Stimulated activated memory B cell treated with anti-CD40 and anti-IgM and Interleukin-4, amounts not matched to agents 10 μg/mL and 1 μg/mL and 100 μg/mL, for 72 hours (primary cell): ENCODE results near the gene SLC38A11.
"Not testable (repeated sequence)": the region's sequence is repeated elsewhere in the genome, so short reads cannot be mapped to it uniquely, and the experiment has no call there.

Experiments used
- ATAC-seq: fragments of 150-1000 bp; cut with Tn5 transposase; 2 replicates; pipeline ENCODE4 v1.10.0; 2021
- H3K27ac Mint-ChIP-seq: one replicate; pipeline ENCODE4 v1.8.0; 2022; ENCODE audit warnings: mild to moderate bottlenecking, mixed read lengths
- H3K27me3 Mint-ChIP-seq: one replicate; pipeline ENCODE4 v1.8.0; 2022; ENCODE audit warnings: mixed read lengths
- H3K36me3 Mint-ChIP-seq: one replicate; pipeline ENCODE4 v1.8.0; 2022; ENCODE audit warnings: mixed read lengths
- H3K4me1 Mint-ChIP-seq: one replicate; pipeline ENCODE4 v1.8.0; 2022; ENCODE audit warnings: mixed read lengths
- H3K4me3 Mint-ChIP-seq: one replicate; pipeline ENCODE4 v1.8.0; 2022; ENCODE audit warnings: mild to moderate bottlenecking, moderate library complexity, mixed read lengths
- H3K9me3 Mint-ChIP-seq: one replicate; pipeline ENCODE4 v1.8.0; 2022; ENCODE audit warnings: mixed read lengths

SLC38A11 gene

GRCh38 chr2:164882276-164882675 is 73.0 kb downstream of the SLC38A11 start:
- H3K27me3 Mint-ChIP-seq = no peaks in the 10 kb centered on the region
- no peak overlapping the region for H3K4me3 Mint-ChIP-seq
- H3K9me3 Mint-ChIP-seq = no peaks in the 10 kb centered on the region
- H3K4me1 Mint-ChIP-seq = peaks cover 11% of the 10 kb centered on the region
- no peaks in the 10 kb centered on the region for H3K36me3 Mint-ChIP-seq
- no peak overlapping the region for H3K27ac Mint-ChIP-seq
- no peak for ATAC-seq

GRCh38 chr2:164881524-164881923 is 73.8 kb downstream of the SLC38A11 start:
- no peaks in the 10 kb centered on the region for H3K36me3 Mint-ChIP-seq
- ATAC-seq = no peak
- no peaks in the 10 kb centered on the region for H3K27me3 Mint-ChIP-seq
- peak overlapping the region; percentile 48 for H3K27ac Mint-ChIP-seq
- peaks cover 18% of the 10 kb centered on the region for H3K4me1 Mint-ChIP-seq
- H3K9me3 Mint-ChIP-seq = no peaks in the 10 kb centered on the region
- no peak overlapping the region for H3K4me3 Mint-ChIP-seq

GRCh38 chr2:164879901-164880535 is 75.3 kb downstream of the SLC38A11 start:
- ATAC-seq = no peak
- no peaks in the 10 kb centered on the region for H3K27me3 Mint-ChIP-seq
- no peak overlapping the region for H3K4me3 Mint-ChIP-seq
- H3K27ac Mint-ChIP-seq = no peak overlapping the region
- H3K36me3 Mint-ChIP-seq = no peaks in the 10 kb centered on the region
- peaks cover 19% of the 10 kb centered on the region for H3K4me1 Mint-ChIP-seq
- no peaks in the 10 kb centered on the region for H3K9me3 Mint-ChIP-seq

- no peak for ATAC-seq
- no peak overlapping the region for H3K27ac Mint-ChIP-seq
- H3K4me1 Mint-ChIP-seq = peaks cover 19% of the 10 kb centered on the region
- no peaks in the 10 kb centered on the region for H3K27me3 Mint-ChIP-seq
- no peaks in the 10 kb centered on the region for H3K36me3 Mint-ChIP-seq
- H3K9me3 Mint-ChIP-seq = no peaks in the 10 kb centered on the region
- no peak overlapping the region for H3K4me3 Mint-ChIP-seq
Measured at GRCh38 chr2:164877927-164878326, 77.4 kb downstream of the SLC38A11 start.

- Mint-ChIP-seq H3K9me3 (no peaks in the 10 kb centered on the region), H3K27ac (peak overlapping the region; percentile 67), H3K4me1 (peaks cover 19% of the 10 kb centered on the region), H3K27me3 (no peaks in the 10 kb centered on the region), H3K36me3 (no peaks in the 10 kb centered on the region), H3K4me3 (no peak overlapping the region)
- ATAC-seq = peak; percentile 39
Measured at GRCh38 chr2:164877169-164877568, 78.2 kb downstream of the SLC38A11 start.

GRCh38 chr2:164875334-164876205 is 79.8 kb downstream of the SLC38A11 start:
- no peaks in the 10 kb centered on the region for H3K27me3 Mint-ChIP-seq
- no peaks in the 10 kb centered on the region for H3K9me3 Mint-ChIP-seq
- H3K36me3 Mint-ChIP-seq = no peaks in the 10 kb centered on the region
- no peak for ATAC-seq
- H3K4me3 Mint-ChIP-seq = no peak overlapping the region
- no peak overlapping the region for H3K27ac Mint-ChIP-seq
- peaks cover 13% of the 10 kb centered on the region for H3K4me1 Mint-ChIP-seq

GRCh38 chr2:164873210-164873908 is 82.0 kb downstream of the SLC38A11 start:
- H3K4me1 Mint-ChIP-seq = peaks cover 23% of the 10 kb centered on the region

GRCh38 chr2:164871404-164871803 is 83.9 kb downstream of the SLC38A11 start:
- no peak for ATAC-seq
- Mint-ChIP-seq H3K27ac (no peak overlapping the region), H3K4me3 (no peak overlapping the region), H3K4me1 (peaks cover 24% of the 10 kb centered on the region), H3K36me3 (no peaks in the 10 kb centered on the region), H3K27me3 (no peaks in the 10 kb centered on the region), H3K9me3 (no peaks in the 10 kb centered on the region)

More at GRCh38 chr2:164873210-164873908, 82.0 kb downstream of the SLC38A11 start:
- no peaks in the 10 kb centered on the region for H3K36me3 Mint-ChIP-seq
- H3K4me3 Mint-ChIP-seq = no peak overlapping the region
- no peaks in the 10 kb centered on the region for H3K9me3 Mint-ChIP-seq
- no peak overlapping the region for H3K27ac Mint-ChIP-seq
- ATAC-seq = no peak
- H3K27me3 Mint-ChIP-seq = no peaks in the 10 kb centered on the region

GRCh38 chr2:164869420-164869772 is 85.9 kb downstream of the SLC38A11 start:
- ATAC-seq = no peak
- peak overlapping the region; percentile 71 for H3K27ac Mint-ChIP-seq
- peaks cover 2% of the 10 kb centered on the region for H3K9me3 Mint-ChIP-seq
- no peak overlapping the region for H3K4me3 Mint-ChIP-seq
- H3K4me1 Mint-ChIP-seq = peaks cover 34% of the 10 kb centered on the region
- H3K36me3 Mint-ChIP-seq = no peaks in the 10 kb centered on the region
- H3K27me3 Mint-ChIP-seq = no peaks in the 10 kb centered on the region

GRCh38 chr2:164868563-164869419 is 86.5 kb downstream of the SLC38A11 start:
- H3K9me3 Mint-ChIP-seq = peaks cover 2% of the 10 kb centered on the region
- no peaks in the 10 kb centered on the region for H3K27me3 Mint-ChIP-seq
- H3K4me1 Mint-ChIP-seq = peaks cover 34% of the 10 kb centered on the region
- no peak overlapping the region for H3K4me3 Mint-ChIP-seq
- no peaks in the 10 kb centered on the region for H3K36me3 Mint-ChIP-seq
- ATAC-seq = no peak
- H3K27ac Mint-ChIP-seq = peak overlapping the region; percentile 71

- Mint-ChIP-seq H3K27me3 (no peaks in the 10 kb centered on the region), H3K4me1 (peaks cover 34% of the 10 kb centered on the region), H3K27ac (peak overlapping the region; percentile 71), H3K9me3 (peaks cover 2% of the 10 kb centered on the region), H3K4me3 (no peak overlapping the region), H3K36me3 (no peaks in the 10 kb centered on the region)
- no peak for ATAC-seq
Measured at GRCh38 chr2:164867779-164868397, 87.4 kb downstream of the SLC38A11 start.

GRCh38 chr2:164866381-164866780 is 88.9 kb downstream of the SLC38A11 start:
- Mint-ChIP-seq H3K27ac (peak overlapping the region; percentile 88), H3K4me3 (peak overlapping the region; percentile 27), H3K4me1 (peaks cover 34% of the 10 kb centered on the region)
- H3K27me3 Mint-ChIP-seq, H3K36me3 Mint-ChIP-seq, H3K9me3 Mint-ChIP-seq: not testable (repeated sequence)
- peak; percentile 78 for ATAC-seq

GRCh38 chr2:164860694-164861042 is 94.7 kb downstream of the SLC38A11 start:
- Mint-ChIP-seq H3K4me1 (peaks cover 3% of the 10 kb centered on the region), H3K27ac (no peak overlapping the region), H3K4me3 (no peak overlapping the region), H3K27me3 (no peaks in the 10 kb centered on the region), H3K36me3 (no peaks in the 10 kb centered on the region), H3K9me3 (peaks cover 2% of the 10 kb centered on the region)
- ATAC-seq = no peak

GRCh38 chr2:164859906-164860693 is 95.2 kb downstream of the SLC38A11 start:
- H3K27me3 Mint-ChIP-seq, H3K9me3 Mint-ChIP-seq, ATAC-seq, H3K36me3 Mint-ChIP-seq, H3K4me1 Mint-ChIP-seq, H3K4me3 Mint-ChIP-seq, H3K27ac Mint-ChIP-seq: not testable (repeated sequence)
